HG02938 (cell line): ENCODE measurements around the gene DOCK1.

Experiments used
- ATAC-seq: cut with Tn5 transposase; IDR thresholded peaks from one replicate; pipeline ENCODE4 v1.9.1; 2021; ENCODE audit warnings: mild to moderate bottlenecking, moderate library complexity; ENCODE audit not compliant: unreplicated experiment

DOCK1 gene

DNA sequence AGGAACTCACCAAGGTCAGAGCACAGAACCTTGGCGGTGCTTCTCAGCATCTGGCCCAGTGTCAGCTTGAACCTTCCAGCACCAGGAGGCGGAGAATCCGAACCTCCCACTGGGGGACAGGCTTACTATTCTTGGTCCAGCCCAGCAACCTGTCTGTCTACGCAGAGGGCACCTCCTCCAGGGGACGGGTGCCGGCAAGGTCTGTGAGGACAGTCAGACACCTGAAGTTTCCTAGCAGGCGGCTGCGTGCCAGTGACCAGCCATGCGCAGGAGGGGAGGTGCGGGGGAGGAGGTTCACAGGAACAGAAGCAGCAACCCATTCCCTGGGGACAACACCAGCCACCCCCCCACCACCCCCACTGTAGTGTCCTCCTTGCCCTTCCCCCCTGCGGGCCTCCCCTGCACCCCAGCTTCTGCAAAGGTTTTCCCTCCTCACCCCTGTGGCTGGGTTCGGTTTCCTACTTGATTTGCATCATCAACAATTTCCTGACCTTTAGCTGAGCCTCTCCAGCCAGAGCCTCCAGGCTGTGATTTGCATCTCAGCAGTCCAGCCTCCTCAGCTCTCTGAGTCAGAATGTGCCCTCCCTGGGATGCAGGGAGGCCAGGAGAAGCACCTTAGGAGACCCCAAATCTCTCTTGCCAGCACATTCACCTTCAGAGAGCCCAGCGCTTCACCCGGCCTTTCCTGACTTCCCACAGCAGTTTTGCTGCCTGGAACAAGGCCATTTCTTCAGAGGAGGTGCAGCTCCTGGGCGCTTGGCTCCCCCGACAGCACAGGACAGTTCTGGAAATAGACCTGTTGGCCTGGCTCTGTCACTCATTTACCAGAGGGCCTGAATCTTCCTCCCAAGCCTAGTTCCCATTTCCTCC lies 536.4 kb downstream of the DOCK1 start:
- no peak for ATAC-seq

DNA sequence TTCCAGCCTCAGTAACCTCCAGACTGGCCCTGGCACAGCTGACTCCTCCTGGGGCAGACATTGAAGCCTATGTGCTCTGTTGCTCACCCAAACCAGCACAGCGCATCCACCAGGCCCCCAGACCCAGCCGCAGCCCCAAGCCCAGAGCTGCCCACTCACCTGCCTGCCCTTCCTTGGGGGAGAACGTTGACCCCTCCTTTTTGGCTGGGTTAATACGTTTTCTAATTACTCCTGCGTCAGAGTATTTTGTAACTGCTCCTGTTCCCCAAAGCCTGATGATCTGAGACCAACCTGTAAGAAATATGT lies 536.9 kb downstream of the DOCK1 start:
- ATAC-seq, result no peak

DNA sequence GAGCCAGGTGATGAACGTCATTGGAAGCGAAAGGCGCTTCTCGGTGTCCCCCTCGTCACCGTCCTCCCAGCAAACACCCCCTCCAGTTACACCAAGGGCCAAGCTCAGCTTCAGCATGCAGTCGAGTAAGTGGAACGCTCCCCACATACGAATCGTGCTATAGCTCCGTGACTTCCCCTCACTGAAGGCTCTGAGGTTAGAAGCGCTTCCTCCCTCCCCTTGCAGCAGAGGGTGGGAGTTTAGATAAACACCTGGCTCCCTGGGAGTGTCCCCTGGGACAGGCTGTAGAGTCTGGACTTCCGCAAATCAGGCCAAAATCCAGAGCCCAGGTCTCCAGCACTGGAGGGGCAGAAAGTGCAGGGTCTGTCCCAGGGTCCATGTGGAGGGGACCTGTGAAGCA lies 538.9 kb downstream of the DOCK1 start:
- no peak for ATAC-seq

GRCh38 chr10:127447197-127447596 lies 542.0 kb downstream of the DOCK1 start:
- no peak for ATAC-seq

- no peak for ATAC-seq
Measured at GRCh38 chr10:127449490-127449889, 544.3 kb downstream of the DOCK1 start.

DNA sequence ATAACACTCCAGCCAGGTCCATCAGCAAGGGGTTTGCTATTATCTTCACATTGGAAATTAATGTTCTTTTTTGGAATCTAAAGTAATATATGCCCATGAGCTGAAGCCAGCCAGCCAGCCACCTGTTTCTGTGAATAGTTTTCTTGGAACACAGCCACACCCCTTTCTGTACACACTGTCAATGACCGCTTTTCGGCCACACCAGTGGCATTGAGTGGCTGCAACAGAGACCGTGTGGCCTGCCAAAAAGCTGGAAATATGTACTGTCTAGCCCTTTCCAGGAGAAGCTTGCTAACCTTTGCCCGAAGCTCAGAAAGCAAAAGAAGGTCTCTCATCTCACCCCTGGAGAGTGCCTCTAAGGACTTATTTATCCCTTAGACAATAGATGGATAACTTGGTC lies 545.4 kb downstream of the DOCK1 start:
- ATAC-seq, result no peak

GRCh38 chr10:127451628-127452027 lies 546.4 kb downstream of the DOCK1 start:
- ATAC-seq, result no peak

- no peak for ATAC-seq
Measured at GRCh38 chr10:127452568-127452967, 547.3 kb downstream of the DOCK1 start.

- no peak for ATAC-seq
Measured at GRCh38 chr10:127453706-127454105, 548.5 kb downstream of the DOCK1 start.

DNA sequence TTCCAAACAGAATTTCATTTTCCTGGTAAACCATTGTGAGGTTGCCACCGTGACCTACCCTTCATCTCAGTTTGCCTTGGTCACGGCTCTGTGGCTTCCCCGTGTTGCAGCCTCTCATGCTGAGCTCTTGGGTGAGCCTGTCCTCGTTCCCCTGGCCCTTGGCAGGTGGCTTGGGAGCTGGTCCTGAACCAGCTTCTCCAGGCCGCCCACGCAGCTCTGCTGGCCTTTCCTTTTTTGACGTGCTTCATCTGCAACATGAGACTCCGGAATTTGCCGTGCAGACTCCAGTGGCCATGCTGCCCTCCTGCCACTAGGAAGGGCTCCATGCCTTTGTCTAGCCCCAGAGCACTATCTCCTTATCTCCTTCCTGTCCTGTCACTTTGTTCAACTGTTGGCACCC lies 550.9 kb downstream of the DOCK1 start:
- no peak for ATAC-seq

DNA sequence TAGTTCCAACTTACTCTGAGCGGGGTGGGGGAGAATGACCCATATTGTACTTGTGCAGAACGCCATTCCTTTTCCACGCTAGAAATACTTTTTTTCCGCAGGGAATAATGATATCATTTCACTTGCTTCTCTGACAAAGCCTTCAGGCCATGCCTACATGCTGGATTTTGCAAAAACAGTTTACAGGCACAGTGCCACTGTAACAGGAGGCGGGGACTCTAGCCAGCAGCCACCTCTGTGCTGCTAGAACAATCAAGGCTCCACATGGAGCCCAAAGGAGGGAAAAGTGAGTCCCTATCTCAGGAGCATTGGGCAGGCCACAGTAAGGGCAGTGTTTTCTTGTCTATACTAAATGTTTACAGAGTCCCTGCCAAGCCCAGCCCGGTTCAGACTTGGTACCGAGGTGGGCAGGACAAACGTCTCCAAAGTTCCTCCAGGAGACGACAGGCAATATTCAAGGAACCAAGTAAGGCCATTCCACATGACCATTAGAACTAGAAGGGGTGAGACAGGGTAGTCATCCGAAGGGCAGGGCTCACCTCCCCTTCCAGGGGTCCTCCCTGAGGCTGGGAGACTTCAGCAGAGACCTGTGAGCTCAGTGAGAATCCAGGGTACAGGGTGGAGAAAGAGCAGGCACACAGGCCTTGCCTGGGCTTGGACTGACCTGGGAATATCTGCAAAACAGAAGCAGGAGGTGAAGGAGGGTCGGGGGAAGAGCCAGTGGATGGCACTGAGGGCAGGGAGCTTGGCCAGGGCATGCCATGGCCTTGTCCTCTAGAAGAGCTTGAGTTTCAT lies 553.0 kb downstream of the DOCK1 start:
- no peak for ATAC-seq

- ATAC-seq, result no peak
Measured at GRCh38 chr10:127458829-127459228, 553.6 kb downstream of the DOCK1 start.

- ATAC-seq, result no peak
Measured at GRCh38 chr10:127459918-127460317, 554.7 kb downstream of the DOCK1 start.

GRCh38 chr10:127462643-127463295 lies 557.5 kb downstream of the DOCK1 start:
- no peak for ATAC-seq

DNA sequence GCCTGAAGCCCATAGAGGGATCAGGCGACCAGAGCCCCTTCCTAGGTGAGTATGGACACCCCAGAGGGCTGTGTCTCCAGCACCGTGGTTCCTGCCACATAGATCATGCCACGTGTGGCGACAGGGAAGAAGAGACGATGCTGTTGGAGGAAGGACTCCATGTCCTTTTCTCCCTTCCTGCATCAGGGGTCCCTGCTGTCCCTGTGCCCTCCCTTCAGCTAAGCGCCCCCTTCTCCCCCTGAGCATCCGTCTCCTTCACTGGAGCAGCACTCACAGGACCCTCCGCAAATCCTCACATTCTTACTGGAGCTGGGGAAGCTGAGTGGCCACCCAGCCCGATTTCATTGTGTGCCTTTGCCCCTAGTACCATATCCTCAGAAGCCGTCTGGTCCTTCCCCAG lies 558.3 kb downstream of the DOCK1 start:
- no peak for ATAC-seq

DNA sequence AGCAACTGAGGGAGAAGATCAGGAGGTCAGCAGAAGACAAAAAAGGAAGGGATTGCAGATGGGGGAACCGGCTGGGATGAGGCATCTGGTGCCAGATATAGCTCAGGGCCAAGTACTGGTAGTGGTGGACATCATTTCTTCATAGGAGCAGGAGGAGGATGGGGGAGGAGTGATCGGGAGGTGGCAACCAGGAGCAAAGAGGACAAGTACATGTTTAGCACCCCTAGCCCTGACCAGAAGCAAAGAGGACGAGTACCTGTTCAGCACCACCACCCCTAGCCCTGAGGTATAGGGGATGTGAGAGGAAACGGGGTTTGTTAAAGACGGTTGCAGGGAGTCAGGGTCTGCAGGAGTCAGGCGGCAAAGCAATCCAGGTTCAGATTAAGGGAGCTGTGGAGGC lies 559.3 kb downstream of the DOCK1 start:
- ATAC-seq, result no peak

DNA sequence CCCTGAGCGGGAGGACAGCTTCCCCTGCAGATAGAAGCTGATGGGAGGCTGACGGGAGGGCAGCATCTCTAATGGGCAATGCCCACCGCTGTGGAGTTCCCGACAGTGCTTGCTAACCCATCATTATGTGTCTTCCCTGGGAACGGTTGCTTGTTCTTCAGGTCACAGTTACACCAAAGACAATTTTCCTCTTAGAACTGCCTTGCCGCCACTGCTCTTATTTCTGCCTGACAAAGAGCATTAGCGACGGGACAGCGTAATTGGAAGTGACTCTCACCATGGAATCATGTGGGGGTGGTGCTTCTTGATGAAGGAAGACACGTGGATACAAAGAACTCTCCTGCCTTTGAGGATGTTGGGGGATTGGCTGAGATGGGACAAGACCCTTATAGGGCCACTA lies 562.6 kb downstream of the DOCK1 start:
- no peak for ATAC-seq

GRCh38 chr10:127468632-127469031 lies 563.4 kb downstream of the DOCK1 start:
- no peak for ATAC-seq

DNA sequence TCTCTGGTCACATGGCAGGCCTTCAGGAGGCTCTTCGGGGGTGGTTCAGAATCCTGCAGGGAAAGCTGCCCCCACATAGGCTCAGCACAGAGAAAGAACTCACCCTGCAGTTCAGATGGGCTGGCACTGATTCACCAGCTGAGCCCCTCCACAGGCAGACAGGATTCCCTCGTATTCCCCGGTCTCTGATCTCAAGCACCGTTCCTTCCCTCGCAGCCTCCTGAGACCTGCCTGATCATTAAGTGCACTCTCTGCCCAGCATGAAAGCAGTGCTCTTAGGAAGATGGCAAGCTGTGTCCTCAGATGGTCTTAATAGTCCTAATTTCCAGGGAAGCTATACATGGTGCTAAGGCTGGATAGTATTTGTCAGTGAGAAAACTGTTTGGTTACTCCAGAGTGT lies 565.7 kb downstream of the DOCK1 start:
- no peak for ATAC-seq

DNA sequence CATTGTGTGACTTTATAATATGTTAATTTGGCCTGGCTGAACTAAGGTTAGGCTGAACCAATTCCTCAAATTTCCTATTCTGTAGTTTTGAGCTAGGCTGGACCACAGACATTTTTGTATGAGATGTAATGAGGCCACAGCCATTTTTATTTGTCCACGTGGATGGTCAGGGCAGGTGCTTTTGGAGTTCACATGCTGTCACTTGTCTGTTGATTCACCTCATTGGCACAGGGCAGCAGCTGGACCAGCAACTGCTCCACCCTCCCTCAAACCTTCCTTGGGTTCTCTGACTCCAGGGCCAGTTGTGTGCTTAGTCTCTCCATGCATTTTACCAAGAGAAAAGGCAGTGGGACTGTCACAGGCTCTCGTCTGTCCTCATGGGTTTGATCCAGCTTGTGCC lies 567.7 kb downstream of the DOCK1 start:
- no peak for ATAC-seq

DNA sequence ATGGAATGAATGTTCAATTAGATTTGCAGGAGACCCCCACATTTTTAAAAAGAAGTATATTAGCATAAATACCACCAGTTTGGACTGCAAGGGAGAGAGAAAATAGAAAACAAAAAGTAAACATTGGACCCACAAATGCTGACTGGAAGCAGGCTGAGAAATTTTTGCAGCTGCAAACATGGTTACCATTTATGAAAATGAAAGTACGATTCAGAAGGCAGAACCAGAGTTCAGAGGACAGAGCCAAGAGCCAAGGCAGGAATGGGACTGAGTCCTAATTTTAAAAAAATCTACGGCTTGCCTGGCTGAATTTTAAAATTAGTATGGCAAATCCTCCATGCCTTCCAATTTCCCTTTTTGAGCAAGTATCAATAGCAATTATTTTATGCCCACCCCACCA lies 569.3 kb downstream of the DOCK1 start:
- ATAC-seq, result no peak
